Measurements from ENCODE around the gene PLA2G4B. TPM values are rescaled to one million over a fixed set of nuclear protein-coding genes. Genes with fewer than 3 reads are reported as not detected.

PLA2G4B gene
- total and polyA plus RNA-seq, 10 of the 15 experiments (the other 5 are each of a cell fraction or from before 2014, with no cell fraction given): 0.22 to 6.6 (median 2.9) TPM

- TF ChIP-seq NKRF (conservative IDR thresholded peaks at IDR 0.05) (no peak), ZBED1 (IDR thresholded peaks at IDR 0.05; ENCODE audit: borderline replicate concordance) (no peak), NRF1 (conservative IDR thresholded peaks at IDR 0.05; ENCODE audit: low read depth, low read length) (no peak), CHD2 (IDR thresholded peaks at IDR 0.05; ENCODE audit: borderline replicate concordance, low read depth, low read length) (no peak), SUPT20H (IDR thresholded peaks at IDR 0.05; ENCODE audit: borderline replicate concordance, control insufficient read depth, low read depth, low read length) (no peak), CBX3 (IDR thresholded peaks at IDR 0.05; ENCODE audit: borderline replicate concordance, low read depth) (no peak), ATF7 (IDR thresholded peaks at IDR 0.05; ENCODE audit: low read depth) (no peak), BACH1 (IDR thresholded peaks at IDR 0.05; ENCODE audit: borderline replicate concordance) (no peak), NR2C1 (IDR thresholded peaks at IDR 0.05) (no peak), FOS (IDR thresholded peaks at IDR 0.05; ENCODE audit: borderline replicate concordance, extremely low read depth, insufficient read length) (no peak), SMARCA5 (IDR thresholded peaks at IDR 0.05) (no peak)
Measured at GRCh38 chr15:41801185-41801584, 37.5 kb upstream of the PLA2G4B start (continued).

GRCh38 chr15:41801850-41802455 lies 36.7 kb upstream of the PLA2G4B start:
- H3K36me3 ChIP-seq (ENCODE audit: control insufficient read depth in 2 of 2, insufficient read depth in 2 of 2, low read length in 1 of 2): peaks cover 0 to 4% of the 10 kb centered on the region in 2 experiments; a peak in 3 of 4 replicates
- H3K27ac ChIP-seq (ENCODE audit: control insufficient read depth, insufficient read depth): no peak overlapping the region
- H2AFZ ChIP-seq (ENCODE audit: control insufficient read depth, low read depth, low read length): no peak overlapping the region
- ChIA-PET SMC1A (ENCODE audit: uncharacterized antibody, unreplicated experiment) (interaction anchor here (0.8 to 5.9 kb wide), 2 partner anchors 24 to 29 kb away, joined by 3 to 72 read pairs; partner anchors contain the start of gene MAPKBP1), POLR2A (interaction anchor here (0.9 to 7.0 kb wide), 2 partner anchors 25 to 28 kb away, joined by 3 to 32 read pairs; partner anchors contain the start of gene MAPKBP1), RAD21 (ENCODE audit: unreplicated experiment) (interaction anchor here (0.6 to 12.6 kb wide), 2 partner anchors 28 to 34 kb away, joined by 3 to 305 read pairs; partner anchors contain the start of gene MAPKBP1), CTCF (interaction anchor here (0.7 to 5.7 kb wide), 4 partner anchors 9 to 28 kb away, joined by 3 to 66 read pairs (median 9); partner anchors contain the start of gene MAPKBP1)
- peaks cover 14% of the 10 kb centered on the region for H3K4me1 ChIP-seq (ENCODE audit: control insufficient read depth, insufficient read depth, low read length)
- H3K27me3 ChIP-seq (replicated peaks in 1 of 2; ENCODE audit: control insufficient read depth in 2 of 2, insufficient read depth in 2 of 2, low read length in 1 of 2): no peaks in the 10 kb centered on the region
- in situ Hi-C loops (cut with MboI) (no loop called here), intact Hi-C loops (cut with micrococcal nuclease; ENCODE audit: unreplicated experiment) (no loop called here)
- H3K4me3 ChIP-seq: no peak overlapping the region
- H3K9me3 ChIP-seq (replicated peaks; ENCODE audit: control insufficient read depth, insufficient read depth, low read length): no peaks in the 10 kb centered on the region; the same call in 2 of the 3 replicates
- H4K20me1 ChIP-seq (ENCODE audit: control insufficient read depth, insufficient read depth): no peaks in the 10 kb centered on the region
- WGBS (ENCODE audit: insufficient coverage, insufficient replicate concordance, low lambda C conversion rate, missing lambda C conversion rate): 98% methylated on average over 3 of the region's 3 CpGs
- FAIRE-seq (no peak), DNase-seq (ENCODE audit: low read depth, low spot score) (no peak), ATAC-seq (no peak)
- no peak overlapping the region for H3K9ac ChIP-seq (ENCODE audit: control insufficient read depth, insufficient read depth, low read length)
- H3K4me2 ChIP-seq (ENCODE audit: control insufficient read depth, insufficient read depth): no peak overlapping the region
- BruUV-seq (replicated peaks): no TSS peak
- no peaks in the 10 kb centered on the region; the same call in 1 of the 2 replicates for H3K79me2 ChIP-seq (ENCODE audit: control insufficient read depth, insufficient read depth, low read length)
- no peak for TF ChIP-seq BCL3 (IDR thresholded peaks at IDR 0.05; ENCODE audit: borderline replicate concordance, insufficient read depth, low read depth, low read length, poor library complexity, severe bottlenecking)
- no peak for TF ChIP-seq SIN3A (IDR thresholded peaks at IDR 0.05; ENCODE audit: low read depth, low read length)
- TF ChIP-seq CREM (IDR thresholded peaks at IDR 0.05; ENCODE audit: low read depth): no peak
- no peak for TF ChIP-seq ESRRA (IDR thresholded peaks at IDR 0.05; ENCODE audit: low read length)
- no peak for TF ChIP-seq MLLT1 (IDR thresholded peaks at IDR 0.05)
- TF ChIP-seq SPI1 (IDR thresholded peaks at IDR 0.05; ENCODE audit: borderline replicate concordance, insufficient read depth, low read depth, low read length): no peak
- no peak for TF ChIP-seq BHLHE40 (IDR thresholded peaks at IDR 0.05; ENCODE audit: borderline replicate concordance in 1 of 2, low read depth in 2 of 2, low read length in 1 of 2)

Measured in GM12878 (cell line).